Measurements from ENCODE around the gene OR3A1. TPM values are rescaled to one million over a fixed set of nuclear protein-coding genes. Genes with fewer than 3 reads are reported as not detected.

OR3A1 gene
- total RNA-seq, 1 experiment from 2014 or later: not detected

GRCh38 chr17:3282901-3283300 is 15.3 kb downstream of the OR3A1 start:
- no peak overlapping the region for H3K4me3 ChIP-seq (ENCODE audit: low read depth, low read length, poor library complexity, severe bottlenecking)
- no peak for DNase-seq (ENCODE audit: low spot score)
- H3K27ac ChIP-seq (ENCODE audit: low read depth, low read length, poor library complexity, severe bottlenecking): no peak overlapping the region
- TF ChIP-seq EZH2 (IDR thresholded peaks at IDR 0.05; ENCODE audit: borderline replicate concordance, low read depth, low read length, poor library complexity, severe bottlenecking) (no peak), CTCF (conservative IDR thresholded peaks at IDR 0.05; ENCODE audit: low read depth, low read length) (no peak)
- intact Hi-C loops (cut with micrococcal nuclease; ENCODE audit: unreplicated experiment): no loop called here
- no peaks in the 10 kb centered on the region for H3K4me1 ChIP-seq (ENCODE audit: insufficient read depth, low read length, poor library complexity, severe bottlenecking)
- CTCF ChIA-PET: no interaction called here
- no peaks in the 10 kb centered on the region for H3K27me3 ChIP-seq (replicated peaks; ENCODE audit: insufficient read depth, low read depth, low read length, poor library complexity)
- H3K36me3 ChIP-seq (ENCODE audit: insufficient read depth, low read length, poor library complexity, severe bottlenecking): no peaks in the 10 kb centered on the region
- BruUV-seq (replicated peaks): no TSS peak
- no peaks in the 10 kb centered on the region for H3K9me3 ChIP-seq (ENCODE audit: low read depth, low read length, poor library complexity, severe bottlenecking)
- POLR2A ChIA-PET (ENCODE audit: low non-redundant PET): no interaction called here

DNA sequence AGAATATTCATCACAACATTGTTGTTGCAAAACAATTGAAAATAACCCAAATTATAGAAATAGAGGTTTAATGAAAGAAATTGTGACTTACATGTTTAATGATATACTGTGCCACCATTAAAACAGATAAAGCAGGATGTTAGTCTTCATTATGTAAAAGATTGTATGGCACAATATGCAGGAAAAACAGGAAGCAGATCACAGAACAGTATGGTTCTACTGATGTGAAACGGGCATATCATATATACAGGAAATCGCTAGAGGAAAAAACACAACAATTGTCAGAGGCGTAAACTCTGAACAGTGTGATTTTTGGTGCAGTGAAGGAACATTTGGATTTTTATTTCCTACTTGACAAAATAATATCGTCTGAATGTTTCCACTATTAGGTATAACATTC is 22.0 kb downstream of the OR3A1 start:
- intact Hi-C loops (cut with micrococcal nuclease; ENCODE audit: unreplicated experiment): no loop called here
- ChIA-PET POLR2A (ENCODE audit: low non-redundant PET) (no interaction called here), CTCF (no interaction called here)
- Histone ChIP-seq H3K27ac (ENCODE audit: low read depth, low read length, poor library complexity, severe bottlenecking) (no peak overlapping the region), H3K4me3 (ENCODE audit: low read depth, low read length, poor library complexity, severe bottlenecking) (no peak overlapping the region), H3K9me3 (ENCODE audit: low read depth, low read length, poor library complexity, severe bottlenecking) (no peaks in the 10 kb centered on the region), H3K4me1 (ENCODE audit: insufficient read depth, low read length, poor library complexity, severe bottlenecking) (no peaks in the 10 kb centered on the region), H3K36me3 (ENCODE audit: insufficient read depth, low read length, poor library complexity, severe bottlenecking) (no peaks in the 10 kb centered on the region), H3K27me3 (replicated peaks; ENCODE audit: insufficient read depth, low read depth, low read length, poor library complexity) (no peaks in the 10 kb centered on the region)
- no peak for TF ChIP-seq EZH2 (IDR thresholded peaks at IDR 0.05; ENCODE audit: borderline replicate concordance, low read depth, low read length, poor library complexity, severe bottlenecking)
- no peak for TF ChIP-seq CTCF (conservative IDR thresholded peaks at IDR 0.05; ENCODE audit: low read depth, low read length)
- DNase-seq (ENCODE audit: low spot score): no peak
- no TSS peak for BruUV-seq (replicated peaks)

- Histone ChIP-seq H3K36me3 (ENCODE audit: insufficient read depth, low read length, poor library complexity, severe bottlenecking) (no peaks in the 10 kb centered on the region), H3K27ac (ENCODE audit: low read depth, low read length, poor library complexity, severe bottlenecking) (no peak overlapping the region), H3K27me3 (replicated peaks; ENCODE audit: insufficient read depth, low read depth, low read length, poor library complexity) (no peaks in the 10 kb centered on the region), H3K4me1 (ENCODE audit: insufficient read depth, low read length, poor library complexity, severe bottlenecking) (no peaks in the 10 kb centered on the region), H3K4me3 (ENCODE audit: low read depth, low read length, poor library complexity, severe bottlenecking) (no peak overlapping the region), H3K9me3 (ENCODE audit: low read depth, low read length, poor library complexity, severe bottlenecking) (no peaks in the 10 kb centered on the region)
- POLR2A ChIA-PET (ENCODE audit: low non-redundant PET): no interaction called here
- no peak for DNase-seq (ENCODE audit: low spot score)
- CTCF ChIA-PET: no interaction called here
- TF ChIP-seq EZH2 (IDR thresholded peaks at IDR 0.05; ENCODE audit: borderline replicate concordance, low read depth, low read length, poor library complexity, severe bottlenecking) (no peak), CTCF (conservative IDR thresholded peaks at IDR 0.05; ENCODE audit: low read depth, low read length) (no peak)
- BruUV-seq (replicated peaks): no TSS peak
- intact Hi-C loops (cut with micrococcal nuclease; ENCODE audit: unreplicated experiment): no loop called here
Observed at GRCh38 chr17:3271072-3271848, 26.9 kb downstream of the OR3A1 start.

Data from A673 (cell line).